H1 (cell line): ENCODE results near the gene SLC19A3. TPM values are rescaled to one million over a fixed set of nuclear protein-coding genes. Genes with fewer than 3 reads are reported as not detected.

Source experiments
- polyA plus RNA-seq, 7 experiments: library from polyadenylated mRNA; depleted of rRNA in 3 of 7; stranded (reverse) in 5 of 7; unstranded in 2 of 7; fragments of >200 nt in 5 of 7; fragments of 200-250 nt in 2 of 7; gene quantifications; 1 replicate in 5 of 7; 2 replicates in 1 of 7; 4 replicates in 1 of 7; pipeline versions ENCODE4 v1.2.1 to v1.2.3, GENCODE V29; 2011 to 2013; ENCODE audit warnings: missing spikeins in 2 of 7, mixed read lengths in 2 of 7
- total RNA-seq: library from RNA; stranded (reverse); fragmentation: NEBNext Ultra II Directional; extraction: Animal tissue kit (Norgen Biotek cat#: 25700); gene quantifications from 2 replicates; pipeline ENCODE4 v1.2.1, GENCODE V29; 2021
- TF ChIP-seq, protein P1 (sequence below), 3 experiments: IDR thresholded peaks; 1 replicate in 2 of 3; 2 replicates in 1 of 3; pipeline versions ENCODE4 v1.5.1 to v1.6.1; 2011; ENCODE audit warnings: low read length in 3 of 3, mild to moderate bottlenecking in 3 of 3, inconsistent platforms in 2 of 3, low read depth in 1 of 3, moderate library complexity in 1 of 3; ENCODE audit not compliant: insufficient read depth in 1 of 3; ENCODE audit errors: control extremely low read depth in 1 of 3
- TF ChIP-seq, protein P2 (sequence below): IDR thresholded peaks from 2 replicates; pipeline ENCODE4 v1.6.1; 2011; ENCODE audit warnings: low read depth, mild to moderate bottlenecking, low read length; ENCODE audit not compliant: insufficient read depth

SLC19A3 gene
- total and polyA plus RNA-seq, 2 of the 8 experiments (the other 6 are each of a cell fraction or from before 2014, with no cell fraction given): 7.0 to 9.8 TPM

DNA sequence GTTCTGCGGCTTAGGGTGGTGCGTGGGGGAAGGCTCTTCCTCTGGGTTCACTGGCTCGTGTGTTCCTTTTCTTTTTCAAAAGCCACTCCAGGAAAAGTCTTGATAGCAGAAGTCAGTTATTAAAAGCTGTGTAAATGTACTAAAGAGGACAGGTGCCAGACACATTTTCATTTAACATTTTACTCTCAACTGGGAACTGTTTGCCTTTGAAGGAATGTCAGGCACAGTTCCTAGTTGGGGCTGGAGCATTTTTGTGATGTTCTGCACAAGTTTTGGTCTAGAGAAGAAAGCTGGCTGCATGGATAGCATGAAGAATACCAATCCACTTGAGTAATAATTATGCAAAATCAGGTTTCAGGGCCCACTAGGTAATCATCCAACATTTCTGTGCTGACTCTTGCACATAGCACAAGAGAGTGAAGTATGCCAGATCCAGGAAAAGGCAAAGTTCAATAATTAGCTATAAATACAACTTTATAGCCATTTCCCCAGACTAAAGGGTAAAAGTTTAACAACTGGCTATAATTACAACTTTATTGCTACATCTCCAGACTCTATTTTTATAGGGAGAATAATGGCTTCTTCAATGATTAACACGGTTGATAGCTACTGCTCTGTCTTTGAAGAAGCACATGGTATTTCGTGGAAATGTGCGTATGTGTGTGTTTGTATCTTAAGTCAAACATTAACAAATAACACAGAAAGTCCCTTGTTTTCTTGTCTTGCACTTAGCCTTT lies 44.1 kb upstream of the SLC19A3 start (continued):
- TF ChIP-seq, protein P1, sequence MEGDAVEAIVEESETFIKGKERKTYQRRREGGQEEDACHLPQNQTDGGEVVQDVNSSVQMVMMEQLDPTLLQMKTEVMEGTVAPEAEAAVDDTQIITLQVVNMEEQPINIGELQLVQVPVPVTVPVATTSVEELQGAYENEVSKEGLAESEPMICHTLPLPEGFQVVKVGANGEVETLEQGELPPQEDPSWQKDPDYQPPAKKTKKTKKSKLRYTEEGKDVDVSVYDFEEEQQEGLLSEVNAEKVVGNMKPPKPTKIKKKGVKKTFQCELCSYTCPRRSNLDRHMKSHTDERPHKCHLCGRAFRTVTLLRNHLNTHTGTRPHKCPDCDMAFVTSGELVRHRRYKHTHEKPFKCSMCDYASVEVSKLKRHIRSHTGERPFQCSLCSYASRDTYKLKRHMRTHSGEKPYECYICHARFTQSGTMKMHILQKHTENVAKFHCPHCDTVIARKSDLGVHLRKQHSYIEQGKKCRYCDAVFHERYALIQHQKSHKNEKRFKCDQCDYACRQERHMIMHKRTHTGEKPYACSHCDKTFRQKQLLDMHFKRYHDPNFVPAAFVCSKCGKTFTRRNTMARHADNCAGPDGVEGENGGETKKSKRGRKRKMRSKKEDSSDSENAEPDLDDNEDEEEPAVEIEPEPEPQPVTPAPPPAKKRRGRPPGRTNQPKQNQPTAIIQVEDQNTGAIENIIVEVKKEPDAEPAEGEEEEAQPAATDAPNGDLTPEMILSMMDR (IDR thresholded peaks at IDR 0.05; ENCODE audit: control extremely low read depth in 1 of 3, insufficient read depth in 1 of 3, low read depth in 1 of 3, low read length in 3 of 3): no peak
- TF ChIP-seq, protein P2, sequence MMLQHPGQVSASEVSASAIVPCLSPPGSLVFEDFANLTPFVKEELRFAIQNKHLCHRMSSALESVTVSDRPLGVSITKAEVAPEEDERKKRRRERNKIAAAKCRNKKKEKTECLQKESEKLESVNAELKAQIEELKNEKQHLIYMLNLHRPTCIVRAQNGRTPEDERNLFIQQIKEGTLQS: no peak
